ENCODE measurements around the gene SEC16B.

DNA sequence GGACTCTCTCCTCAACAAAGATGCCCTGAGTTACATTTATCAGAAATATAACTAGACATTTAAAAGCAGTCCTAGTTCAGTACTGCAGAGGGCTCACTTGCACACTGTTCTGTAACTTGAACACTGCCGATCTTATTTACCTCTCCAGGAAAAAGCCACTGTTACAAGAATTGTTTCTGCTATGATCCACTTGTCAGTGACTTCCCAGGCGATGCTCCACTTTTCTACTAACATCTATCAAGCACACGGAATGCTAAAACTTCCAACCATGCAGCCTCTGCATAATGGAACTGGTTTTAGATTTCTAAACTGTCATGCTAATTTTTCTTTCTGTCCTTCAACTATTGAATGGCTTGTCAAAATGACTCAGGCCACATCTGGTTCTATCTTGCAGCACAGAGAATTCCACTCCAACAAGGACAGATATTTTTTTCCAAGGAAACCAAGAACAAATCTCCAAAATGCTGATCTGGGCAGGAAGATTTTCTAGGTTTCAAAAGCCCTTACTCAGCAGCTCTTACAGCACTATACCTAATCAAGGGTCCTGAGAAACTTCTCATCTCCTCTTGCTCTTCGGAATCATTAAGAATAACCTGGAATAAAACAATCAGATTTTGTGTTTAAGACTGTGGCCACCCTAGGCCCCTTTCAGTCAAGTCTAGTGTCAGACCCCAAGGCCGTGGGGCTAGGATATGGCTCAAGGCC lies 9.9 kb downstream of the SEC16B start:
- TF ChIP-seq EZH2phosphoT487 (conservative IDR thresholded peaks at IDR 0.05; ENCODE audit: low read length), result no peak
- TF ChIP-seq, protein P1, sequence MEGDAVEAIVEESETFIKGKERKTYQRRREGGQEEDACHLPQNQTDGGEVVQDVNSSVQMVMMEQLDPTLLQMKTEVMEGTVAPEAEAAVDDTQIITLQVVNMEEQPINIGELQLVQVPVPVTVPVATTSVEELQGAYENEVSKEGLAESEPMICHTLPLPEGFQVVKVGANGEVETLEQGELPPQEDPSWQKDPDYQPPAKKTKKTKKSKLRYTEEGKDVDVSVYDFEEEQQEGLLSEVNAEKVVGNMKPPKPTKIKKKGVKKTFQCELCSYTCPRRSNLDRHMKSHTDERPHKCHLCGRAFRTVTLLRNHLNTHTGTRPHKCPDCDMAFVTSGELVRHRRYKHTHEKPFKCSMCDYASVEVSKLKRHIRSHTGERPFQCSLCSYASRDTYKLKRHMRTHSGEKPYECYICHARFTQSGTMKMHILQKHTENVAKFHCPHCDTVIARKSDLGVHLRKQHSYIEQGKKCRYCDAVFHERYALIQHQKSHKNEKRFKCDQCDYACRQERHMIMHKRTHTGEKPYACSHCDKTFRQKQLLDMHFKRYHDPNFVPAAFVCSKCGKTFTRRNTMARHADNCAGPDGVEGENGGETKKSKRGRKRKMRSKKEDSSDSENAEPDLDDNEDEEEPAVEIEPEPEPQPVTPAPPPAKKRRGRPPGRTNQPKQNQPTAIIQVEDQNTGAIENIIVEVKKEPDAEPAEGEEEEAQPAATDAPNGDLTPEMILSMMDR (IDR thresholded peaks at IDR 0.05; ENCODE audit: insufficient read depth, low read length, poor library complexity, severe bottlenecking), result no peak

Data from SU-DHL-6 (cell line).